ENCODE measurements around the gene CFAP61. TPM values are rescaled to one million over a fixed set of nuclear protein-coding genes. Genes with fewer than 3 reads are reported as not detected.

The CFAP61 gene
- total RNA-seq, 1 donor from 2014 or later = not detected

Other genes starting within 250 kb of the CFAP61 start
- 38.4 and 39.4 TPM in 2 replicates for gene NAA20, start 35.2 kb upstream of the CFAP61 start, total RNA-seq
- gene CRNKL1, start 66 bp upstream of the CFAP61 start, total RNA-seq = 15.9 and 18.0 TPM in 2 replicates

All from glomerular endothelial cell (primary cell).